DMS 273 treated with DMSO at 0.1 percent for 48 hours (cell line): ENCODE results near the gene DDX51.

ENCODE experiments used
- DNase-seq: peaks from one replicate; lab custom pipeline; 2025; lab: John Stamatoyannopoulos, UW

DDX51 gene

GRCh38 chr12:132179431-132180362, 35.6 kb upstream of the DDX51 start:
- DNase-seq, result no peak

DNA sequence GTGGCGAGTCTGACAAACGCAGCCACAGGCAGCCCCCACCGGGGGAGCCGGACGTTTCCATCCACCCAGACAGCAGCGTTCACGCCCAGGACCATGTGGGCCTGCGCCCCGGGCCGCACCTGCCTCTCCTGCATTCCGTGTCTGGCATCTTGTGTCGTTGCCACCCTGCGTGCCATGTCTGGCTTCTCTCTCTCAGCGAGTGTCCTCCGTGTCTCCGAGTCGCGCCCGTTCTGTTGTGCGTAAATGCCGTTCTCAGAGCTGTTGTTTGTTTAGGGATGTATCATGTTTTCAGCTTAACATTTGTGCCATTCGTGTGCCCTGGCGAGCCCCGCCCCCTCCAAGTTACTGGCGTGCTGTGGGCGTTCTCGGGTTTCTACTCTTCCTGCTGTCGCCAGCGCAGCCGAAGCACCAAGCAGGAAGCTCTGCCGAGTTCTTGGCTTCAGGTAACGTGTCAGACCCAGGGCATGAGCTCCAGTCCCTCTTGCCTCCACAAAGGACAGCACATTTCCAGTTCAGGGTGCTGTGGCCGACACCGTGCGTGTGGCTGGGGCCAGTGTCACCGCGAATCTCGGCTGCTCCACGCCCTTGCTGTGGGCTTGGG, 34.8 kb upstream of the DDX51 start:
- no peak for DNase-seq

DNA sequence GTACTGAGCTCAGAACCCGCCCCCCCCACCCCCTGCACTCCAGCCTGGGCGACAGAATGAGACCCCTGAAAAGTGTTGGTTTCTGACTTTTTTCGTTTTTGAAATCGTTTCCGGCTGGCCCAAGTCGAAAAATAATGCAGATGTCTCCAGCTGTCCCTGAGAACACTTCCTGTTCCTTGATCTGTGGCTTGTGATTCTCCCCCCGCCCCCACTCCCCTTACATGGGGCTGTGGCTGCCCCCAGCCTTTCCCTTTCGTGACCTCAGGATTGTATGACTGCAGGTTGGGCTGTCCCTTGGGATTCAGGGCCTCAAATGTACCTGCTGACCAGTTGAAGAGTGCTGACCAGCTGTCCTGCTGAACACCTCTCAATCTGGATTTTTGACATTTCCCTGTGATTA, 34.2 kb upstream of the DDX51 start:
- no peak for DNase-seq

GRCh38 chr12:132176920-132177551, 32.9 kb upstream of the DDX51 start:
- DNase-seq, result no peak

GRCh38 chr12:132176385-132176919, 32.3 kb upstream of the DDX51 start:
- no peak for DNase-seq

DNA sequence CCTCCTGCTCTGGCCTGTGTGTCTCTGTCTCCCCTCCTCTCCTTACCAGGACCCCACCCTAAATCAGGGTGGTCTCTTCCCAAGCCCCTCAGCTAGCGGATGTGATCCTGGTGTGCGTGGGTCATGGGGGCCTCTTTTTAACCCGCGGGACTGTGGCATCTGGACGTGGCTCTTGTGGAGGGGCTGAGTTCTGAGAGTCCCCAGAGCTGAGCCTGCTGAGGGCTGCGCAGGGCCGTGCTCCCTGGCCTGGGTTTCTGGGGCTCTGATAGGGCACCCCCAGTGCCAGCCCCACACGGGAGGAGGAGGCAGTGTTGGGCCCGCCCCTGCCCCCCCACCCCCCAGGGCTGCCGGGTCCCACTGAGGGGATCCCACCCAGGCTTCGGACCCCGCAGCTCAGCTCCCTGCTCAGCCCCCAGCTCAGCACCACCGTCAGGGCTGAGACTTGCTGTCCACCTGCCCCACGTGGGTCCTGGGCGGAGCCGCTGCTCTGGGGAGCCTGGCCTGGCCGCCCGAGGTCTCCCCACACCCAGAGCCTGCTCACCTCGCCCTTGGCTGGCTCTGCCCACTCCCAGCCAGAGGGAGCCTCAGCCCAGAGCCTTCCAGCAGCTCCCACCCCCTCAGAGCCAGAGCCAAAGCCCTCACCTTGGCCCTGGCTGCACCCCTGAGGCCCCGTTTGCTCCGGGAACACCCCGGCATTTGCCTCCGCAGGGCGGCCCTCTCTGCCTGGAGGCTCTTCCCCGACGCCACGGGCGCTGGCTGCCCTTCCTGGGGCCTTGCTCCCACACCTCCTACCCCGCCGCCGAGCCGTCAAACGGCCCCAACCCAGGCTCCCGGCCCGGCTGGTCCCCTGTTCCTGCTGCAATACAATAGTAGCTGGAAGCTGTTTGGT, 31.6 kb upstream of the DDX51 start:
- DNase-seq, result no peak

DNA sequence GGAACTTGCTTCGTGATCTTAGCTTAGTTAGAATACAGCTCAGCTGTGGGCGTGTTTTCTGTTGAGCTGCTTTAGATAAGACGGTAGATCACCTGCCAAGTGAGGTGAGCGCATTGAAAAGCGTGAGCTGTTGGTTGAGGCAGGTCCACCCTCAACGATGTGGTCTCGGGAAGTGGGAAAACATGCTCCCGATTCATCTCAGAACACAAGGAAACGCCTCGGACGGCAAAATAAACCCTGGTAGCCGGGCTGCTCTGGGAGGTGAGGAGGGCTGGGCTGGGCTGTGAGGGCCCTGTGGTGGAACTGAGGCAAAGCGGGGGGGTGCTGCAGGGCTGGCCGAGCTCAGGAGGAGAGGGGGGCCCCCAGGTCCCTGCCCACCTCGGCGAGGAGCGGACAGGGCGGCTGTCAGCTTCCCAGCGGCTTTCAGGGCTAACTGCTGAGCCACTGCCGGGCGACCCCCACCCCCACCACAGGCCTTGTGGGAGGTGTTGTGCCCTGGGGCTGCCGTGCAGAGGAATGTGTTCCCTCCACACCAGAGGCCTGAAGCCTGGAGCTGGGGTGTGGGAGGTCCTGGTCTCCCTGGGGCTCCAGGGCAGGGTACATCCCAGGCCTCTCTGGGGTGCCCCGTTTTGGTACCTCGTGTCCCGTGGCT, 30.8 kb upstream of the DDX51 start:
- no peak for DNase-seq

GRCh38 chr12:132174015-132174838, 30.1 kb upstream of the DDX51 start:
- DNase-seq, result no peak

- DNase-seq, result no peak
Measured at GRCh38 chr12:132173135-132174014, 29.3 kb upstream of the DDX51 start.

DNA sequence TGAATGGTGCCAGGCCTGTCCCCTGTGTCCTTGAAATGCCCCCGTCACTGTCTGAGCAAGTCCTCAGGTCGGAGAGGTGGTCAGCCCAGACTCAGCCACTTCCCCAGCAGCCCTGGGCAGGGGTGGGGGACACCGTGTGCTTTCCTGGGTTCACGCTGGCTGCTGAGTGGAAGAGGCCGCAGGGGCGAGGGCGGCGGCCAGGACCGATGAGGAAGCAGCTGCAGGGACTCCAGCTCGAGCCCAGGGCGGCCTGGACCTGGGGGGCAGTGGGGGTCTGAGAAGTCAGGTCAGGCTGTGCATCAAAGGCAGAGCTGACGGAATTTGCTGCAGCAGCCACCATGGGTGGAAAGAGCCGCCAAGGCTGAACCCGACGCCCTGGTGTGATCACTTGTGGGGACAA, 28.5 kb upstream of the DDX51 start:
- no peak for DNase-seq

- no peak for DNase-seq
Measured at GRCh38 chr12:132171968-132172521, 27.9 kb upstream of the DDX51 start.

GRCh38 chr12:132171293-132171967, 27.3 kb upstream of the DDX51 start:
- DNase-seq, result no peak

GRCh38 chr12:132170637-132171292, 26.6 kb upstream of the DDX51 start:
- no peak for DNase-seq

GRCh38 chr12:132170094-132170636, 26.0 kb upstream of the DDX51 start:
- DNase-seq, result no peak

GRCh38 chr12:132169376-132169775, 25.3 kb upstream of the DDX51 start:
- DNase-seq, result no peak

- no peak for DNase-seq
Measured at GRCh38 chr12:132168311-132169031, 24.4 kb upstream of the DDX51 start.
